OCI-LY1 (cell line): Measurements from ENCODE around the gene PRKAR2A.

Experiments used
- H2AFZ ChIP-seq: fragments of 200-600 bp; sonication (generic), shearing (Covaris generic); 2 replicates; pipeline ENCODE4 v1.6.0; 2014; ENCODE audit warnings: antibody characterized with exemption, mild to moderate bottlenecking, low read length
- H3F3A ChIP-seq: fragments of 200-600 bp; sonication (generic), shearing (Covaris generic); 2 replicates; pipeline ENCODE4 v1.6.0; 2014; ENCODE audit warnings: mild to moderate bottlenecking, antibody characterized with exemption, low read length, moderate library complexity; ENCODE audit not compliant: insufficient read depth
- H3K27ac ChIP-seq: fragments of 200-600 bp; sonication (generic); 2 replicates; pipeline ENCODE4 v1.5.1; 2014; ENCODE audit warnings: low read length, mixed run types, mild to moderate bottlenecking, low read depth; ENCODE audit not compliant: poor library complexity, severe bottlenecking
- H3K27me3 ChIP-seq: fragments of 200-600 bp; sonication (generic); 2 replicates; pipeline ENCODE4 v1.6.0; 2014; ENCODE audit warnings: antibody characterized with exemption, mild to moderate bottlenecking, low read length, moderate library complexity; ENCODE audit not compliant: insufficient read depth
- H3K36me3 ChIP-seq: fragments of 200-600 bp; sonication (generic); 2 replicates; pipeline ENCODE4 v1.6.1; 2014; ENCODE audit warnings: mild to moderate bottlenecking, antibody characterized with exemption, low read length, moderate library complexity, mixed read lengths; ENCODE audit not compliant: insufficient read depth
- H3K4me1 ChIP-seq: fragments of 200-600 bp; sonication (generic); 2 replicates; pipeline ENCODE4 v1.5.1; 2014; ENCODE audit warnings: mild to moderate bottlenecking, low read length, moderate library complexity; ENCODE audit not compliant: insufficient read depth, severe bottlenecking
- H3K4me2 ChIP-seq: fragments of 200-600 bp; sonication (generic), shearing (Covaris generic); 2 replicates; pipeline ENCODE4 v1.6.1; 2014; ENCODE audit warnings: low read length
- H3K4me3 ChIP-seq: fragments of 200-600 bp; sonication (generic); 2 replicates; pipeline ENCODE4 v1.5.1; 2014; ENCODE audit warnings: low read length, low read depth, mild to moderate bottlenecking, mixed read lengths; ENCODE audit not compliant: poor library complexity, severe bottlenecking
- H3K79me2 ChIP-seq: fragments of 200-600 bp; shearing (Covaris generic); 2 replicates; pipeline ENCODE4 v1.6.1; 2016; ENCODE audit warnings: mixed run types, low read length, mixed read lengths; ENCODE audit not compliant: insufficient read depth
- H3K9ac ChIP-seq: fragments of 200-600 bp; sonication (generic), shearing (Covaris generic); 2 replicates; pipeline ENCODE4 v1.6.1; 2014; ENCODE audit warnings: mild to moderate bottlenecking, low read length, mixed read lengths
- H3K9me2 ChIP-seq: fragments of 200-600 bp; sonication (generic), shearing (Covaris generic); 2 replicates; pipeline ENCODE4 v1.6.1; 2014; ENCODE audit warnings: low read depth, mild to moderate bottlenecking, low read length, mixed read lengths
- H3K9me3 ChIP-seq: fragments of 200-600 bp; shearing (Covaris generic); 2 replicates; pipeline ENCODE4 v1.6.1; 2014; ENCODE audit warnings: low read length, mixed read lengths
- H4K20me1 ChIP-seq: fragments of 200-600 bp; sonication (generic), shearing (Covaris generic); 2 replicates; pipeline ENCODE4 v1.6.0; 2016; ENCODE audit warnings: mild to moderate bottlenecking, low read length; ENCODE audit not compliant: insufficient read depth
- CTCF ChIP-seq: fragments of 200-600 bp; sonication (generic), shearing (Covaris generic); IDR thresholded peaks from 2 replicates; pipeline ENCODE4 v1.5.1; 2017; ENCODE audit warnings: mild to moderate bottlenecking, antibody characterized with exemption, low read length, moderate library complexity, mixed read lengths
- EZH2 ChIP-seq: fragments of 200-600 bp; sonication (generic), shearing (Covaris generic); IDR thresholded peaks from 2 replicates; pipeline ENCODE4 v1.8.0; 2017; ENCODE audit warnings: borderline replicate concordance, mixed run types, mild to moderate bottlenecking, antibody characterized with exemption, low read length, moderate library complexity, mixed read lengths

Gene PRKAR2A

GRCh38 chr3:48855681-48856447, 8.2 kb upstream of the PRKAR2A start:
- TF ChIP-seq EZH2 (no peak), CTCF (no peak)
- no peak overlapping the region for H3K4me2 ChIP-seq
- H4K20me1 ChIP-seq: no peaks in the 10 kb centered on the region
- H3K9me2 ChIP-seq: no peaks in the 10 kb centered on the region
- H3K79me2 ChIP-seq: no peaks in the 10 kb centered on the region
- H2AFZ ChIP-seq: no peak overlapping the region
- no peaks in the 10 kb centered on the region for H3K27me3 ChIP-seq
- H3K36me3 ChIP-seq: peaks cover 8% of the 10 kb centered on the region; the same call in 1 of the 2 replicates
- H3K4me3 ChIP-seq: no peak overlapping the region
- peak overlapping the region; percentile 14 for H3K27ac ChIP-seq
- no peaks in the 10 kb centered on the region for H3F3A ChIP-seq
- no peaks in the 10 kb centered on the region for H3K9me3 ChIP-seq
- H3K9ac ChIP-seq: no peak overlapping the region; the same call in 1 of the 2 replicates
- peaks cover 30% of the 10 kb centered on the region for H3K4me1 ChIP-seq

GRCh38 chr3:48852151-48852550, 4.5 kb upstream of the PRKAR2A start:
- Histone ChIP-seq H2AFZ (no peak overlapping the region), H3K9ac (no peak overlapping the region; the same call in 1 of the 2 replicates), H3K27me3 (no peaks in the 10 kb centered on the region), H3K9me2 (no peaks in the 10 kb centered on the region), H3K36me3 (no peaks in the 10 kb centered on the region; the same call in 1 of the 2 replicates), H3K27ac (peak overlapping the region; percentile 14), H3K4me1 (peaks cover 44% of the 10 kb centered on the region), H3K9me3 (no peaks in the 10 kb centered on the region), H4K20me1 (no peaks in the 10 kb centered on the region), H3K4me2 (no peak overlapping the region), H3K4me3 (no peak overlapping the region), H3K79me2 (no peaks in the 10 kb centered on the region), H3F3A (no peaks in the 10 kb centered on the region)
- TF ChIP-seq CTCF: no peak
- TF ChIP-seq EZH2: no peak

DNA sequence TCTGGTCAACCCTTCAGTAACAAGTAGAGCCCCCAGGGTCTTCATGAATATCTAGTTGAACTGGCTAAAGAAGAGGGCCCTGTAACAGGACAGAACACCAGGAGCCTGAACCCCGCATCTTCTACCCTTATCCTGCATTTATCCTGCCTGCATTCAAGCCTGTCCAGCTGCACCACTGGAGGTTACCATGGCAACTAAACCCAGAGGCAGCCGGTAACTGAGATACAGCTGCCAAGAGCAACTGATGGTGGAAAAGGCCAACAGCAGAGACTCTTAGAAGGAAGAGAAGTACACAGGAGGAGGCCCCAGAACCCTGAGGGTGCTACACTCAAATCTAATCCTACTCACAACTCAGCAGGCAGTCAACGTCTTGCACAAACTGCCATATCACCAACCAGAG, 3.7 kb upstream of the PRKAR2A start:
- Histone ChIP-seq H3K79me2 (peaks cover 7% of the 10 kb centered on the region), H3K27me3 (no peaks in the 10 kb centered on the region), H3K9me3 (no peaks in the 10 kb centered on the region), H3K4me1 (peaks cover 49% of the 10 kb centered on the region), H2AFZ (no peak overlapping the region), H4K20me1 (no peaks in the 10 kb centered on the region), H3F3A (no peaks in the 10 kb centered on the region), H3K9me2 (no peaks in the 10 kb centered on the region), H3K27ac (peak overlapping the region; percentile 14), H3K4me2 (no peak overlapping the region), H3K9ac (no peak overlapping the region), H3K4me3 (no peak overlapping the region), H3K36me3 (no peaks in the 10 kb centered on the region)
- TF ChIP-seq EZH2 (no peak), CTCF (no peak)
